GM21381 (cell line): ENCODE results near the gene ACOT2.
"Not testable (repeated sequence)": the region's sequence is repeated elsewhere in the genome, so short reads cannot be mapped to it uniquely, and the experiment has no call there.

Experiments
- ATAC-seq: cut with Tn5 transposase; IDR thresholded peaks from one replicate; pipeline ENCODE4 v1.9.1; 2021; ENCODE audit warnings: mild to moderate bottlenecking, moderate library complexity; ENCODE audit not compliant: unreplicated experiment

The ACOT2 gene

GRCh38 chr14:73567358-73567757 lies 1.7 kb upstream of the ACOT2 start:
- ATAC-seq, result no peak

- ATAC-seq, result no peak
Observed at GRCh38 chr14:73567951-73568885, 795 bp upstream of the ACOT2 start.

GRCh38 chr14:73568886-73569184 lies 178 bp upstream of the ACOT2 start:
- ATAC-seq, result not testable (repeated sequence)

GRCh38 chr14:73570913-73571312 lies 1.9 kb downstream of the ACOT2 start:
- peak; percentile 59 for ATAC-seq

GRCh38 chr14:73573034-73573433 lies 4.0 kb downstream of the ACOT2 start:
- not testable (repeated sequence) for ATAC-seq

- not testable (repeated sequence) for ATAC-seq
Observed at GRCh38 chr14:73573740-73574139, 4.7 kb downstream of the ACOT2 start.

GRCh38 chr14:73574251-73574650 lies 5.2 kb downstream of the ACOT2 start:
- ATAC-seq, result not testable (repeated sequence)

GRCh38 chr14:73576391-73576790 lies 7.4 kb downstream of the ACOT2 start:
- no peak for ATAC-seq

GRCh38 chr14:73577214-73577613 lies 8.2 kb downstream of the ACOT2 start:
- not testable (repeated sequence) for ATAC-seq

- not testable (repeated sequence) for ATAC-seq
Observed at GRCh38 chr14:73582102-73582979, 13.3 kb downstream of the ACOT2 start.

GRCh38 chr14:73588695-73589094 lies 19.7 kb downstream of the ACOT2 start:
- ATAC-seq, result no peak

GRCh38 chr14:73589116-73589515 lies 20.1 kb downstream of the ACOT2 start:
- ATAC-seq, result no peak

GRCh38 chr14:73590673-73591004 lies 21.6 kb downstream of the ACOT2 start:
- not testable (repeated sequence) for ATAC-seq

GRCh38 chr14:73591690-73592449 lies 22.9 kb downstream of the ACOT2 start, which contains the start of gene ACOT4:
TSS of gene ACOT4 (plus strand) at chr14:73591873. CDS start at chr14:73591960, 87 bp downstream.
- peak; percentile 63 for ATAC-seq

- no peak for ATAC-seq
Observed at GRCh38 chr14:73594491-73594890, 25.5 kb downstream of the ACOT2 start.

- ATAC-seq, result no peak
Observed at GRCh38 chr14:73599499-73599898, 30.5 kb downstream of the ACOT2 start.

GRCh38 chr14:73602994-73603393 lies 34.0 kb downstream of the ACOT2 start:
- ATAC-seq, result no peak

GRCh38 chr14:73606271-73606670 lies 37.3 kb downstream of the ACOT2 start:
- no peak for ATAC-seq

- no peak for ATAC-seq
Observed at GRCh38 chr14:73607241-73607640, 38.2 kb downstream of the ACOT2 start.

- ATAC-seq, result no peak
Observed at GRCh38 chr14:73610687-73611086, 41.7 kb downstream of the ACOT2 start.
